Measurements from ENCODE around the gene CADPS2.

CADPS2 gene

GRCh38 chr7:122362473-122362872, 523.8 kb downstream of the CADPS2 start:
- DNase-seq (ENCODE audit: low spot score): no peak
- in situ Hi-C loops (cut with MboI; ENCODE audit: low sequenced_read_pairs, unreplicated experiment): no loop called here
- TF ChIP-seq CTCF (IDR thresholded peaks at IDR 0.05; ENCODE audit: borderline replicate concordance, control extremely low read depth, extremely low read depth, insufficient read depth, missing control alignments): no peak

- no peak for TF ChIP-seq CTCF (IDR thresholded peaks at IDR 0.05; ENCODE audit: borderline replicate concordance, control extremely low read depth, extremely low read depth, insufficient read depth, missing control alignments)
- no peak for DNase-seq (ENCODE audit: low spot score)
- in situ Hi-C loops (cut with MboI; ENCODE audit: low sequenced_read_pairs, unreplicated experiment): no loop called here
Measured at GRCh38 chr7:122354656-122355055, 531.6 kb downstream of the CADPS2 start.

DNA sequence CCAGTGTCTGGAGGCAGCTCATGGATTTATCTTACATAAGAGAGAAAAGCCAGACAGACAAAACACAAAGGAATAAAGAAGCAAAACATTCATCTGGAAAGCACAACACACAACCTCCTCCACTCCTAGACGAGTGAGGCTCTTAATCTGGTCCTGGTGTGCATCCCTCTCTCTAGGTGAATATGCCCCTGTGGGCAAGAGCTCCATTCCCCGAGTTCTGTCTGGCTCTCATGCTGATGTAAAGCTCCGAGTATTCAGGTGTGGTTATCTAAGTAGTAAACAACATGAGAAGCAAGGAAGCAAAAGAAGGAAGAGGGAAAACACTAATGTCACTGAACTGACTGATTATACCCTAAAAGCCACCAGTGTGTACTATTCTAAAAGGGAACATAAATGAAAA, 533.8 kb downstream of the CADPS2 start:
- in situ Hi-C loops (cut with MboI; ENCODE audit: low sequenced_read_pairs, unreplicated experiment): no loop called here
- DNase-seq (ENCODE audit: low spot score): no peak
- TF ChIP-seq CTCF (IDR thresholded peaks at IDR 0.05; ENCODE audit: borderline replicate concordance, control extremely low read depth, extremely low read depth, insufficient read depth, missing control alignments): no peak

DNA sequence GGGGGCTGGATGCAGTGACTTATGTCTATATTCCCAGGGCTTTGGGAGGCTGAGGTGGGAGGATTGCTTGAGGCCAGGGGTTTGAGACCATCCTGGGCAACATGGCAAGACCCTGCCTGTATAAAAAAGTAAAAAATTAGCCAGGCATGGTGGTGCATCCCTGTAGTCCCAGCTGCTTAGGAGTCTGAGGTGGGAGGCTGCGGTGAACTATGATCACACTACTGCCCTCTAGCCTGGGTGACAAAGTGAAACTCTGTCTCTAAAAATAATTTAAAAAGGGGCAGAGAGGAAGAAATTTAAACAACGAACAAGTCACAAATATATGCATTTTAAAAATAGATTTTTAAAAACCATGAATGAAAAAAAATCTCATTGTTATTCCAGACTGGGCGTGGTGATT, 535.6 kb downstream of the CADPS2 start:
- in situ Hi-C loops (cut with MboI; ENCODE audit: low sequenced_read_pairs, unreplicated experiment): no loop called here
- no peak for TF ChIP-seq CTCF (IDR thresholded peaks at IDR 0.05; ENCODE audit: borderline replicate concordance, control extremely low read depth, extremely low read depth, insufficient read depth, missing control alignments)

GRCh38 chr7:122344303-122344620, 542.0 kb downstream of the CADPS2 start:
- TF ChIP-seq CTCF (IDR thresholded peaks at IDR 0.05; ENCODE audit: borderline replicate concordance, control extremely low read depth, extremely low read depth, insufficient read depth, missing control alignments): no peak
- in situ Hi-C loops (cut with MboI; ENCODE audit: low sequenced_read_pairs, unreplicated experiment): no loop called here
- no peak for DNase-seq (ENCODE audit: low spot score)

More for the DNA sequence above, 535.6 kb downstream of the CADPS2 start:
- no peak for DNase-seq (ENCODE audit: low spot score)

- no peak for TF ChIP-seq CTCF (IDR thresholded peaks at IDR 0.05; ENCODE audit: borderline replicate concordance, control extremely low read depth, extremely low read depth, insufficient read depth, missing control alignments)
- DNase-seq (ENCODE audit: low spot score): no peak
- in situ Hi-C loops (cut with MboI; ENCODE audit: low sequenced_read_pairs, unreplicated experiment): no loop called here
Measured at GRCh38 chr7:122343601-122344302, 542.5 kb downstream of the CADPS2 start.
